Activated naive CD8-positive, alpha-beta T cell treated with anti-CD3 and anti-CD28 coated beads, Interleukin-2, amount 50 U/mL, for 16 hours (primary cell): ENCODE data around the gene SLC44A3.
"Not testable (repeated sequence)": the region's sequence is repeated elsewhere in the genome, so short reads cannot be mapped to it uniquely, and the experiment has no call there.

Source experiments
- DNase-seq: peaks from one replicate; pipeline ENCODE4 v3.0.0-alpha.2; 2020; ENCODE audit warnings: low read depth, low spot score

Gene SLC44A3

GRCh38 chr1:94934551-94934950 lies 114.4 kb downstream of the SLC44A3 start:
- DNase-seq: no peak

- DNase-seq: no peak
Measured at GRCh38 chr1:94935034-94935433, 114.9 kb downstream of the SLC44A3 start.

- DNase-seq: no peak
Measured at GRCh38 chr1:94935476-94935875, 115.3 kb downstream of the SLC44A3 start.

- no peak for DNase-seq
Measured at GRCh38 chr1:94936861-94937620, 116.9 kb downstream of the SLC44A3 start.

- no peak for DNase-seq
Measured at GRCh38 chr1:94937820-94938219, 117.7 kb downstream of the SLC44A3 start.

- DNase-seq: no peak
Measured at GRCh38 chr1:94940738-94941137, 120.6 kb downstream of the SLC44A3 start.

GRCh38 chr1:94941480-94941879 lies 121.3 kb downstream of the SLC44A3 start:
- DNase-seq: not testable (repeated sequence)

- no peak for DNase-seq
Measured at GRCh38 chr1:94942171-94943128, 122.3 kb downstream of the SLC44A3 start.
